Measurements from ENCODE around the gene RND1.

GRCh38 chr12:48827026-48827425 is 38.6 kb downstream of the RND1 start:
- TF ChIP-seq CTCF (IDR thresholded peaks at IDR 0.05) (no peak), POLR2A (IDR thresholded peaks at IDR 0.05) (no peak)

Data from breast epithelium (tissue), 3 donors.